T-helper 2 cell (primary cell): ENCODE measurements around the gene PTH1R.

Experiments
- DNase-seq, 5 experiments: peaks; one replicate each; pipeline versions ENCODE4 v3.0.0 to v3.0.0-alpha.2; 2012 to 2022

The PTH1R gene

DNA sequence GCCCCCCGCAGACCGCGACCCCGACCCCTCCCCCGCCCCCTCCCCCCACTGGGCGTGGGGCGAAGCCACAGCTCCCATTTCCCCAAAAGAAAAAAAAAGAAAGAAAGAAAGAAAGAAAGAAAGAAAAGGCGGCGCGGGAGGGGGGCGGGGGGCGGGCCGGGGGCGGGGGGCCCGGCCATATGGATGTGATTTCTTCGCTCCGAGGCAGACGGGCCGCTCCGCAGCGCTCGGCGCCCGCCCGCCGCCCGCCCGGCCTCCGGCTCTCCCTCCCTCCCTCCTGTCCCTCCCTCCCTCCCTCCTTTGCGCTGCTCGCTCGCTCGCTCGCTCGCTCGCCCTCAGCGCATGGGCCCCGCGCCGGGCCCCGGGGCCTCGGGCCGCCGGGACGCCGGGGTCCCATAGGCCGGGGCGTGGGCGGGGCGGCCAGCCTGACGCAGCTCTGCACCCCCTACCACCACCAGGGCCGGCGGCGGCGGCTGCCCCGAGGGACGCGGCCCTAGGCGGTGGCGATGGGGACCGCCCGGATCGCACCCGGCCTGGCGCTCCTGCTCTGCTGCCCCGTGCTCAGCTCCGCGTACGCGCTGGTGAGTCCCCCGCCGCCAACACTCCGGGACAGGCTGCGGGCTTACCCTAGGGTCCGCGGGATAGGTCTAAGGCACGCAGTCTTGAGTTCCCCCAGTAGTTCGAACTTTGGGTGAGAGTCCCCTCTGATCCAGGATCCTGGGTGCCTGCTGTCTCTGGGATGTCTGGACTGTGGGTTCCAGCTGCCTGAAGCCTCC, 5.7 kb downstream of the PTH1R start:
- DNase-seq = peak in 1 of 5 experiments; percentile 45

DNA sequence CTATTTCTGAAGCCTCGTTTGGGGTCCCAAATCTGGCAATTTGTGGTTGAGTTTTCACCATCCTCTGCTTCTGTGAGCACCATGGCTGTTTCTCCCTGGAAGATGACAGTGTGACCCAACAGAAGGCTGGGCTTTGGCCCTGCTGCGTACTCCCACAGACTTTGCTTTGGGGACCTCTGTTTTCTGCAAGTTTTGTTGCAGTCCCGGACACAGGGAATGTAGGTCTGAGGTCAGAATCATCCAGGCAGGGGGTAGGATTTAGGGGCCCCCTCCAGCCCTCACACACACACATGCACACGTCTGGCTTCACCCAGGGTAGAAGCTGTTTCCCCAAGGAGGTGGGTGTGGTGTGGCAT, 6.3 kb downstream of the PTH1R start:
- no peak for DNase-seq

DNA sequence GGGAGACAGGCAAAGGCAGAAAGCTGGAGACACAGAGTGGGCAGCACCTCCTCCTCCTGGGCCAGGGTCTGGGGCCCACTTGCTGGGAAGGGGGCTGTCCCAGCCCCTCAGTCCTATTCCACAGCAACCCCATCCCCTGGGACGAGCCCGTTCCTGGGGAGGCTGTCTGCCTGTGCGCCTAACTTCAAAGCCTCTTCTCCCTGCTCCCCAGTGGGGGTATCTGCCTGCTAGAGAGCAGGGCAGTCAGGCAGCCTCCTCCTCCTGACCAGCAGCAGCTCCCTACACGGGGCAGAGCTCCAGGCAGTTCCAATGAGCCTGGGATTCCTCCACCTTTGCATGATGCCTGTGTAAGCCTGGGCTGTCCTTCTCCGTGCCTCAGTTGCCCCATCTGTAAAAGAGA, 6.9 kb downstream of the PTH1R start:
- DNase-seq = no peak

DNA sequence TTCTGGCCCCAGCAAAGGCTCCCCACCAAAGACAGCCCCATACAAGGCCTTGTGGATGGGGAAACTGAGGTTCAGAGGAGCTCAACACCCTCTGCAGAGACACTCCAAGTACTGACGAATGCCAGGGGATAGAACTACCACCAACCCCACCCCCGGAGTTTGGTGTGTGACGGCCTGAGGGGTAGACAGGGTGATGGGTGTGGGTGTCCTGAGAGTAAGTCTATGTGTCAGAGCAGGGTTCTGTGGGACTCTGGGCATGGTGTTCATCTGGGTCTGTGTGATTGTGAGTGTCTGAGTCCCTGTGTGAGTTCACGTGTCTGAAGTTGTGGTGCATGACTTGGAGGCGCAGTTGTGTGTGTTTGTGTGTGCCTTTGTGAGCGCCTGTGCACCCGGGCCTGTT, 7.4 kb downstream of the PTH1R start:
- no peak for DNase-seq

DNA sequence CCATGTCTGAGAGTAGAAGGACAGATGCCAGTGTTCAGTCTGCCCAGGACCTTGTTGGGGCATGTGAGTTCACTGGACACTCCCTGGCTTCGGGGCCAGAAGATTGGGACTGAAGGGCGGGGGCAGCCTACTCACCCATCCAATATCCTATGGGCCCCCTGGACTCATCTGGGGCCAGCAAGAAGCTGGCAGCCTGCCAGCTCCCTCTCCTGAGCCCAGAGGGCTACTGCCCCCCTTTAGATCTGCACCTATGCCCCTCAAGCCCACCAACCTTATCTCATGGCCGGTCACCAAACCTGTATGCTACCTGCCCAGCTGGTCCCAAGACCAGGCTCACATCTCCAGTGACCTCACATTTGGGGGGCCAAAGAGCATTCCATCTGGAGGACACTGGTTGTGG, 8.1 kb downstream of the PTH1R start:
- no peak for DNase-seq

- no peak for DNase-seq
These were observed 10.5 kb downstream of the PTH1R start for GRCh38 chr3:46887980-46888494.

DNA sequence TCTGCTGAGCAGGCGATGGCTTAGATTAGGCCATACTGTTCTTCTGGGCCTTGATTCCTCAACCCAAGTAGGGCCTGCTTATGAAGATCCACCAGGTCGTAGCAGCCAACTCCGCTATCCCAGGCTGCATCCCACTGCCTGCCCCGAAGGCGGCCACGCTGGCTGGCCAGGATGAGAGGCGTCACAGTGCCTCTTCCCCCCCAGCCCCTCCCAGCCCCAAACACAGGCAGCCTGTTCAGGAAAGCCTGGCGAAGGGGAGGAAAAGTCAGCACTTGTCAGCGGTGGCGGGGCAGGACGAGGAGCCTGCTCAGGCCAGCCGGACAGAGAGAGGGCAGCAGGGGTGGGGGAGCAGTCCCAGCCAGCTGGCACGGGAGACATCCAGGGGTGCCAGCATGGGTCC, 11.2 kb downstream of the PTH1R start:
- DNase-seq = no peak

DNA sequence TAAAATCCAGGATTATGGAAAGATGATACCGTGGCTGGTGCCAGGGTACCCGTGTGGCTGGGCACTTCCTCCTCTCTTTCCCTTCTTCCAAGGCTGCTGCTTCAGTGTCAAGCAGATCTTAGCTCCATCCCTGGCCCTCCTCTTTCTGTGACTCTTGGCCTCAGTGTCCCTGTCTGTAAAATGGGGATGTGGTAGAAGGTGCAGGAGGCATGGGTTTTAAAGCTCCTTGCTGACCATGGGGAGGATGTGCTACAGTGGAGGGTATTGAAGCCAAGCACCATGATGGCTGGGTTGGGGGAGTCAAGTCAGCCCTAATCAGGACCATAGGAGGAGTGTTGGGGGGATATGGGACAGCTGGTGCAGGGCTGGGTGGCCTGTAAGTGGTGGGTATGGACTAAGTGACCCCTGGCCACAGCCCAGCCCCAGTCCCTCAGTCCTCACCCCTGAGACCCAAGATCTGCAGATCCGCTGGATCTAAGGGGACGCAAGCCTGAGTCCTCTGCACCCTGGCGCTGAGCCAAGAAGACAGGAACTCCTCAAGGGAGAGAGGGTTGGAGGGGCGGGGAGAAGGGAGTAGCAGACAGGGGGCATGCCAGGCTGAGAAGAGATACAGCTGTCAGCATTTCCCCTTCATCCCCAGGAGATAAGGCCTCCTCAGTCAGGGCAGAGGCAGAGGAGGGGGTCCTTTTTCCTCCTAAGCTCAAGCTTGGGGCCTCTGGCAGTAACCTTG, 12.0 kb downstream of the PTH1R start:
- DNase-seq = no peak

DNA sequence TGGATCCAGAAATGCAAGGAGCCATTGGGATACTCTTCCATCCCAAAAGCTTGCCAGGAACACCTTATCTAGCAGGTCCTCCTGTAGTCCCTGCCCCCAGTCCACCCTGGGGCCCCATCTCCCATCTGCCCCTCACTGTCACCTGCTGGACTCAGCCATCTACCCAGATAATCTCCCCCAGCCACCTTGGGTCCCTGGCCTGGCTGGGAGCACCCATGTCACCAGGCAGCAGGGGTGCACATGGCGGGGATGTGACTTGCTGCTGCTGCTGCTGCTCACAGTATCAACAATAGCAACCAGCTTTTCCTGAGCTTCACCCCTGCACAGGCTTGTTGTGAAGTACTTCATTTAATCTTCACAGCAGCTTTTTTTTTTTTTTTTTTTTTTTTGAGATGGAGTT, 12.6 kb downstream of the PTH1R start:
- no peak for DNase-seq

- DNase-seq = no peak
These were observed 13.6 kb downstream of the PTH1R start for GRCh38 chr3:46891132-46891531.

- peak in 1 of 5 experiments; percentile 15 for DNase-seq
These were observed 15.0 kb downstream of the PTH1R start for GRCh38 chr3:46892285-46893145.

DNA sequence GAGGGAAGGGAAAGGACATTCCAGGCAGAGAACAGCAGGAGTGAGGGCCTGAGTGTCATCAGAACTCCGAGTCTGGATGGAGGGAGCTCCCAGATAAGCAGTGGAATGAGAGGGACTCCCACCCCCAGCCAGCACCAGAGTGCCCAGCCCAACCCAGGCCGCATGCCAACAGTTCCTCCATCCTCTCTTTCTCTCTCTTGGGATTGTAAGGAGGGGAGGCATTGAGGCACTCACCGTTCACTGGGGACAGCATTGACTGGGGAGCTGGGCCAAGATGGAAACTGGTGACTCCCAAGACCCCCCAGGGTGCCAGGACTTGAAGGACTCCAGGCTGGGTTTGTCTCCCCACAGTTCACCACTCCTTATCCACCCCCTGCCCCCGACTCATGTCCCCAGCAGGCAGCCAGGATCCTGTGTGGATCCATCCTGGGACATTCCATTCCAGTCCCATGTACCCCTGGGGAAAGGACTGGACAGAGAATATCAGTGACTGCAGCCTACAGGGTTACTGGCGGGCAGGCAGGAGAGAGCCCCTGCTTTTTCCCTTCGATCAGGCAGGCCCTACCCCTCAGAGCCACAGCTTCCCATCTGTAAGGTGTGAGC, 15.7 kb downstream of the PTH1R start:
- no peak for DNase-seq

DNA sequence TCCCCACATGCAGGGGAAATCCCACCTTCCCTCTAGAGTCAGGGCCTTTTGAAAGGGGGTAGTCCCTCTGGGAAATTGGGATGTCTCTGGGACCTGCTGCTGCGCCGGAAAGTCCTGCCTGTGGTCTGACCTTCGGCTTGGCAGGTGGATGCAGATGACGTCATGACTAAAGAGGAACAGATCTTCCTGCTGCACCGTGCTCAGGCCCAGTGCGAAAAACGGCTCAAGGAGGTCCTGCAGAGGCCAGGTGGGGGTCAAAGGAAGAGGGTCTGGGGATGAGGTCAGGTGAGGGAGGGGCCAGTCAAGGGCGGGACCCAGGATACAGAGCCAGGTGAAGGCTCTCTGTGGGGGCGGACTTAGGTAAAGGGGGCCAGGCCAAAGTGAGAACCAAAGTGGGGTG, 16.2 kb downstream of the PTH1R start:
- no peak for DNase-seq

DNA sequence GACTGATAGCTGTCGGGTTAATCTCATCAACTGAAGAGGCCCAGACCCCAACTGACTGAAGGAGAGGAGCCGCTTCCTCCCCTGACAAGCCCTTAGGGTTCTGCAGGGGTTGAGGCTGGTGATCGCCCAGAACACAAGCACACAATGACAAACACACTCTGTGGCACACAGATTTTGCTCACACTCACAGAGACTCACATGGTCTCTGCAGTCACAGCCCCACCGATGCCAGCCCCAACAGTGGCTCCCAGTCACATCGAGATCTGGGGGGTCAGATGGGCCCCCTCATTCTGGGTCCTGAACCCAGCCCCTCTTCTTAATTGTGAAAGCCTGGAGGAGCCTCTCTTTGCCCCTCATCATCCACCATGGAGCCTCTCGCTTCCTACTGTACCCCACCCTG, 16.7 kb downstream of the PTH1R start:
- no peak for DNase-seq

GRCh38 chr3:46895204-46895660, 17.7 kb downstream of the PTH1R start:
- peak; percentile 52 to 69 (median 63) for DNase-seq

GRCh38 chr3:46895761-46896160, 18.2 kb downstream of the PTH1R start:
- no peak for DNase-seq

- DNase-seq = no peak
These were observed 18.9 kb downstream of the PTH1R start for GRCh38 chr3:46896386-46896785.

- DNase-seq = no peak
These were observed 19.5 kb downstream of the PTH1R start for GRCh38 chr3:46897031-46897430.

DNA sequence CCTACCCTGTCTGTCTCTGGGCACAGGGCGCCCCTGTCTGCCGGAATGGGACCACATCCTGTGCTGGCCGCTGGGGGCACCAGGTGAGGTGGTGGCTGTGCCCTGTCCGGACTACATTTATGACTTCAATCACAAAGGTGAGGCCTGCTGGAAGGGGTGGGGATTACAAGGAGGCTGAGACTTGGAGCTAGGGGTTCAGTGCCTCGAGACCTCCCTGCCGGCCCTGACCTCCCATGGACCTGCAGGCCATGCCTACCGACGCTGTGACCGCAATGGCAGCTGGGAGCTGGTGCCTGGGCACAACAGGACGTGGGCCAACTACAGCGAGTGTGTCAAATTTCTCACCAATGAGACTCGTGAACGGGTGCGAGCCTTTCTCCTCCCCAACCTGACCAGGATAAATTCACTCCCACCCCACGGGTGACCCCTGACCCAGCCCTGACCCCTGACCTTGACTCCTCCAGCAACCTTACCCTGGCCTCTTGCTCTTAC, 20.4 kb downstream of the PTH1R start:
- no peak for DNase-seq

- peak in 1 of 5 experiments; percentile 38 for DNase-seq
These were observed 21.0 kb downstream of the PTH1R start for GRCh38 chr3:46898321-46899150.
